IPS DF 4.7 (cell line): Measurements from ENCODE around the gene IZUMO1.

ENCODE experiments used
- DNase-seq: peaks from one replicate; pipeline ENCODE4 v3.0.0-alpha.2; 2013; ENCODE audit warnings: low spot score; ENCODE audit errors: extremely low read depth

The IZUMO1 gene

DNA sequence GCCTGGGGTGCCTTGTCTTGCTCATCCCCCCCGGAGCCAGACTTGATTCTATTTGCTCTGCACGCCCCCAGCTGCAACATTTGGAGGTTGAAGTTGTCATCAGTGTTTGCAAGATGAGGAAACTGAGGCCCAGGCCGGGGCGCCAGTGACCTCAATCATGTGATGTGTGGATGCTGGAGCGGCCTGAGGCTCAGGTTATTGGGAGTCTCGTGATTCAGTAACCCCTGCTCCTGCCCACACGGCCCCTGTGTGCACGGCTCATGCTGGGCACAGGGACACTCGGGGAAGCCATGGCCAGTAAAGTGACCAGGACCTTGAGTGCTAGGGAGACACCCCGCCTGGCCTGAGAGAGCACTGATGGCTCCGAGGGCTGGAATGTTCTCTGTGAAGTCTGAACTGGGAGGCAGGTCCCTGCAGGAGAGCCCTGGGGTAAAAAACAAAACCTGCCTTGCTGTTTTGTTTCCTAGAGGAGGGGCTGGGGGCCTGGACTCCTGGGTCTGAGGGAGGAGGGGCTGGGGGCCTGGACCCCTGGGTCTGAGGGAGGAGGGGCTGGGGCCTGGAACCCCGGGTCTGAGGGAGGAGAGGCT, 10.5 kb upstream of the IZUMO1 start:
- no peak for DNase-seq

DNA sequence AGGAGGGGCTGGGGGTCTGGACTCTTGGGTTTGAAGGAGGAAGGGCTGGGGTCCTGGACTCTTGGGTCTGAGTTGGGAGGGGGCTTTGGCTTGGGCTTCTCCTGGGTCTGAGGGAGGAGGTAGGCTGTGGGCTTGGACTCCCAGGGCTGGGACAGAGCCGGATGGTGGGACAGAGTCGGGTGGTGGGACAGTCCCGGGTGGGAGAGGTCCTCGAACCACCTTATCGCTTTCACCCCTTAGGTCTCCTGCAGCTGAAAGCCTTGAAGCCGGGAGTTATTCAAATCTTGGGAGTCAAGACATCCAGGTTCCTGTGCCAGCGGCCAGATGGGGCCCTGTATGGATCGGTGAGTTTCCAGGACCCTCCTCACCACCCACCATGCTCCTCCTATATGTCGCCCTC, 10.0 kb upstream of the IZUMO1 start:
- DNase-seq: no peak

DNA sequence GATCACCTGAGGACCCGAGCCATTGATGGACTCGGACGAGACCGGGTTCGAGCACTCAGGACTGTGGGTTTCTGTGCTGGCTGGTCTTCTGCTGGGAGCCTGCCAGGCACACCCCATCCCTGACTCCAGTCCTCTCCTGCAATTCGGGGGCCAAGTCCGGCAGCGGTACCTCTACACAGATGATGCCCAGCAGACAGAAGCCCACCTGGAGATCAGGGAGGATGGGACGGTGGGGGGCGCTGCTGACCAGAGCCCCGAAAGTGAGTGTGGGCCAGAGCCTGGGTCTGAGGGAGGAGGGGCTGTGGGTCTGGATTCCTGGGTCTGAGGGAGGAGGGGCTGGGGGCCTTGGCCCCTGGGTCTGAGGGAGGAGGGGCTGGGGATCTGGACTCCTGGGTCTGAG, 9.5 kb upstream of the IZUMO1 start:
- DNase-seq: no peak

DNA sequence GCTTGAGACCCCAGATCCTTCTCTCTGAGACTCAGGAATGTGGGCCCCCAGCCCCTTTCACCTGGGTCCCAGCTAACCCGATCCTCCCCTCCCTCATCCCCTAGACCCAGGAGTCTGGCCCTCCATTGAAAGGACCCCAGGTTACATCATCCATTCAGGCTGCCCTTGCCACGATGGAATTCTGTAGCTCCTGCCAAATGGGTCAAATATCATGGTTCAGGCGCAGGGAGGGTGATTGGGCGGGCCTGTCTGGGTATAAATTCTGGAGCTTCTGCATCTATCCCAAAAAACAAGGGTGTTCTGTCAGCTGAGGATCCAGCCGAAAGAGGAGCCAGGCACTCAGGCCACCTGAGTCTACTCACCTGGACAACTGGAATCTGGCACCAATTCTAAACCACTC, 9.1 kb upstream of the IZUMO1 start:
- DNase-seq: no peak

DNA sequence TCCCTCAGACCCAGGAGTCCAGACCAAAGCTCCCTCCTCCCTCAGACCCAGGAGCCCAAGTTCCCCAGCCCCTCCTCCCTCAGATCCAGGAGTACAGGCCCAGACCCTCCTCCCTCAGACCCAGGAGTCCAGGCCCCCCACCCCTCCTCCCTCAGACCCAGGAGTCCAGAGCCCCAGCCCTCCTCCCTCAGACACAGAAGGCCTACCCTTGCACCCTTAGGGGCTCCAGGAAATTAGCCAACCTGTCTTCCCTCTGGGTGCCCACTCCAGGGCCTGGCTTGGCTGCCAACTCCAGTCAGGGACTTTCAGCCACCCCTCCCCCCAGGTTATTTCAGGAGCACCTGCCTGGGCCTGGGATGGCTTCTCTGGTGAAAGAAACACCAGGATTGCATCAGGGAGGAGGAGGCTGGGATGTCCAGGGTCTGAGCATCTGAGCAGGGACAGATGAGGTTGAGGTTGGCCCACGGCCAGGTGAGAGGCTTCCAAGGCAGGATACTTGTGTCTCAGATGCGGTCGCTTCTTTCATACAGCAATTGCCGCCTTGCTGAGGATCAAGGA, 8.5 kb upstream of the IZUMO1 start, which contains the start of gene FGF21:
Gene FGF21, plus strand, starts transcription at position 441 of the 558 bp plus-strand sequence. CDS start 713 bp downstream, outside the sequence.
- no peak for DNase-seq

DNA sequence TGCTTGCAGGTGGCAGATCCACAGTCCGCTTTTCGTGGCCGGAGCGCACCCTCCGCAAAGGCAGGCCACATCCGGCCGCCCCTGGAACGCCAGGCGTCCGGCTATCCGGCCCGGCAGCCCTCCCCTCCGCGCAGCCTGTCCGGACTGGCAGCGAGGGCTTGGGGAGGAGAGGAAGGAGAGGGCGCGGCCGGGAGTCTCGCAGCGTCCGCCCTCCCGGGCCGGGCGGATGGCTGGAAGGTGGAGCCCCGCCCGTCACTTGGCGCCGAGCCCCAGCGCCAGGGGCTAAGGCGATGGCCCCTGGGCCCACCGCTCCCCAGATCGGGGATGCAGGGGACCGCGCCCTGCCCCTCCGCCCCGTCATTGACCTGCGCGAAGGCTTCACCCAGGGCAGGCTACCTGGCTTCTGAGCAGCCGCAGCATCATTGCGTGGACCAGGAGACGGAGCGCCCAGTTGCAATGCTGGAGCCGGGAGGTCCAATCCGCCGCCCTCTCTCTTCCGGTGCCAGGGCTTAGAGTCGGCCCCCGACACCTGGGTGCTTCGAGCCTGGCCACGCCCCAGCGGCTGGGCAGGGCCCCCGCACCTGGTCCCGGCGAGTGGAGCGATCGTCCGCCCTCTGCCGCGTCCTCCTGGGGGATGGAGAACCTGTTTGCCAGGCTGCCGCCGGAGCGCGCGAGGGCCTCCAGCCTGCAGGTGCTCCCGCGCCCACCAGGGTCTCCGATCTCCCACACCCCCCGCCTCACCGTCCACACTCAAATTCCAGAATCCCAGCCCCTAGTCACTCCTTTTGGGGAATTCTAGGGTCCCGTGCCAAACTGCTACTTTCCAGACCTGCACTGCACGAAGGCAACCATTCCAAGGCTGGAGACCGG, 6.0 kb upstream of the IZUMO1 start, which contains the start of gene FUT1:
Gene FUT1, minus strand, starts transcription at position 146 of the 870 bp plus-strand sequence. CDS start 1,360 bp downstream, outside the sequence.
- no peak for DNase-seq

DNA sequence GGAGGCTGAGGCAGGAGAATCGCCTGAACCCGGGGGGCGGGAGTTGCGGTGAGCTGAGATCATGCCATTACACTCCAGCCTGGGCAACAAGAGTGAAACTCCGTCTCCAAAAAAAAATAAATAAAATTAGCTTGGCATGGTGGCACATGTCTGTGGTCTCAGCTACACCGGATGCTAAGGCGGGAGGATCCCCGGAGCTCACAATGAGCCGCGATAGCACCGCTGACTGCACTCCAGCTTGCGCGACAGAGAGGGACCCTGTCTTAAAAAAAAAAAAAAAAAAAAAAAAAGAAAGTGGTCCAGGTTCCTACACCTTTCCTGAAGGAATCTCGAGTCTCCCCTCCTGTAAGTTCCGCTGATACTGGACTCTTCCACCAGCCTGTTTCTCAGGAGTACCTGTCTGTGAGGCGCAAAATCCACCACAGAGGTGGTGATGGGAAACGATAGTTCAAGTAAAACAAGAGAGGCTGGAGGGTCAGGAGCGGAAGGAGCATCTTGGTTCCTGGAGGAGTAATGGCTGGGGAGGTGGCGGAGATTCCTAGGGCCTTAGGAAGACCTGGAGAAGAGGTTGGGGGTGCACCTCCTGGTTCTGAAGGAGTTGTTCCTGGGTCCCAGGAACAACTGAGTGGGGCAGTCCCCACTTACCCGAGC, 5.3 kb upstream of the IZUMO1 start:
- no peak for DNase-seq

DNA sequence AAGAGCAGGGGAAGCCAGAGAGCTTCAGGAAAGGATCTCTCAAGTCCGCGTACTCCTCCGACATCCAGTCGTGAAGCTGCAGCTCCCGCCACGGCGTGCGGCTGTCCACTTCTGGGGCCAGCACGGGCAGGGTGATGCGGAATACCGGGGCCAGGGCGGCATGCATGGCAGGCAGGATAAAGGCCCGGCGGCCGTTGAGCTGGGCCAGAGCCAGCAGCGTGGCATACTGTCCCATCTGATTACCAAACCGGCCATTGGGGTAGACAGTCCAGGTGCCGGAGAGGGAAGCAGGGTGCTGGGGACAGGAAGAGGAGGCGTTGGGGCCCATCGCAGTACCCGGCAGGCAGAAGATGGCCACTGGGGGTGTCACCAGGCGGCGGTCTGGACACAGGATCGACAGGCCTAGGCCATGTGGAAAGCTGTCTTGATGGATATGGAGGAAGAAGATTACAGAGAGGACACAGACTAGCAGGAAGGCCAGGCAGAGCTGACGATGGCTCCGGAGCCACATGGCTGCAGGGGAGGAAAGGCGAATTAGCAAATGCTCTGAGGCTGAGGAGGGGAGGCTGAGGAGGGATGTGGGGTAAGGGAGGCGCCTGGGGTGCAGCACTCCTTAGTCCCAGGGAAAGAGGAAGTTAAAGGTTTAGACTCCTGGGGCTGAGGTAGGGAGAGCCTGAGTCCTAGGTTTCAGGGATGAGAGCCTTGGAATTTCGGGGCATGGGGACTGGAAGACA, 4.2 kb upstream of the IZUMO1 start:
- DNase-seq: no peak

DNA sequence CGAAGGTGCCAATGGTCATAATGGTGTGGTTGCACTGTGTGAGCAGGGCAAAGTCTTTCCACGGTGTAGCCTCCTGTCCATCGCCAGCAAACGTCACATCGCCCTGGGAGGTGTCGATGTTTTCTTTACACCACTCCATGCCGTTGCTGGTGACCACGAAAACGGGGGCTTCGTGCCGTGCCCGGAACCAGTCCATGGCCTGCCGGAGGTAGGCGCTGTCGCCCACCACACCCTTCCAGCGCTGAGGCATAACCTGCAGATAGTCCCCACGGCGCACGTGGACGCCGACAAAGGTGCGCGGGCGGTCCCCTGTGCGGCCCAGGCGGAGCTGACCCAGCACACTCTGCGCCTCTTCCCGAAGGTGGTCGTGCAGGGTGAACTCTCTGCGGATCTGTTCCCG, 3.6 kb upstream of the IZUMO1 start:
- DNase-seq: no peak

DNA sequence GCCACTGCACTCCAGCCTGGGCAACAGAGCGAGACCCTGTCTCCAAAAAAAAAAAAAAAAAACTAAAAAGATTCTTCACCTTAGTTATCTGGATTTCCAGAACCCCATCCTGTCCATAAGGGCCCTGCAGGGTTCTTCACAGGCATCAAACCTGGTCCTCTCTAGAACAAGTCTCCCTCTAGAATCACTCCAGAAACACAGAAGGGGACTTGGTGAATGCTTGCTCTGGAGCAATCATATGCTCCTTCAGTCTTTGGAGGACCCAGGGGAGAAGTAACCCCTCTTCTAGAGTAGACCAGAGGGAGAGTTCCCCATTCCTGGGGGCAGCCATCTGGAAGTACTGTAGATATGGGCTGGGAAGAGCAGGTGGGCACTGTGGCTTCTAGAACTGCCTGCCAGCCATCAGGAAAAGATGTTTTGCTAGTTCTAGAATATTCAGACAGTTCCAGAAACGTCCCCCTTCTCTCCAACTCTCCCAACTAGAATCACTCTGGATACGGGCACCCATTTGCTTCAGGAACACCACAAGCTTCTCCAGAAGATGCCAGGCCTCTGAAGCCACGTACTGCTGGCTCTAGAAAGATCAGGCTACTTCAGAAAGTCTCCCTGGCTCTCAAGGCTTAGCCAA, 3.0 kb upstream of the IZUMO1 start:
- DNase-seq: no peak

DNA sequence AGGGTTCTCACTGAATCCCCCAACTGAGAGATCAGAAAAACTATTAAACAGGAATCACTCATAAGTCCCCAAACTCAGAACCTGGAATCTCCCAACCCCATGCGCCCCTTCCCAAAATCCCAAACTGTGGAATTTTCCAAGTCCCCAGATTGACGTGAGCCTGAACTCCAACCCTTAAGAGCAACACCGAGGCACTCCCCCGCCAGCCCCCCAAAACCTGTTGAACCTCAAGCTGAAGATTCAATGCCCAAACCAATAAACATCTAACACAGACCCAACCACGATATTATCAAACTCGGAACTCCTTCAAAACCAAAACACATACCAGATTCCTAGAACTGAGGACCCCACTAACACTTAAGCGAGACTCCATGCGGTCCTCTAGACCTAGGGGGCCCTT, 599 bp downstream of the IZUMO1 start:
- DNase-seq: no peak

DNA sequence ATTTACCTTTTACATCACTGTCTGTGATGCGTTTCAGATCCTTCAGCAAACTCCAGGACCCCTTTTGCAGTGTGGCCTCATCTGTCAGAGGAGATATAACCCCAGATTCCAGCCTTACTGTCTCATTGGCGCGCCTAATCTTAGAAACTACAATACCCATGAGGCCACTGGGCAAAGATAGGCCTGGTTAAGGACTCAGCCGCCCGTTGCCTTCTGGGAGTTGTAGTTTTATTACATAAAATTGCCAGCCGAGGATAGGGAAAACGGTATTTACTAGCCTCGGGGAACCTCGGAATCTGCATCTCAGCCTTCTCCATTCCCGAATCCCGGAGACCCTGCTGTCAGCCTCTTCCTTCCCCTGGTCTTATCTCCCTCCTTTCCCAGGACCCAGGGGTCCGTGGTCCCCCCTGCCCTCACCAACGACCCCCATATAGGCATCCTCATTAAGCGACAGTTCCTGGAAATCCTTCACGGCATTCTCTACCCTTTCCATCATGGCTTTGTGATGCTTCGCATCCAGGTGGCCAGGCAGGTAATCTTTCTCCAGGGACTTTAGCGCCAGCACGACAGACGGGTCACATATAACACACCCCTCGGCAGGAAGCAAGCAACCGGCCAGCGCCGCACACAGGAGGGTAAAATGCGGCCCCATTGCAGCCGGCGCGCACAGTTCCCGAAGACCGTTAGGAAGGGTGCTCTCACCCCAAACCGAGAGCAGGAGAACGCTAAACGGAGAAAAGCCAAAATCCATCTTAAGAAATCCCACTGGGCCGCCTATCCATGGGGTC, 1.3 kb downstream of the IZUMO1 start:
- DNase-seq: no peak

DNA sequence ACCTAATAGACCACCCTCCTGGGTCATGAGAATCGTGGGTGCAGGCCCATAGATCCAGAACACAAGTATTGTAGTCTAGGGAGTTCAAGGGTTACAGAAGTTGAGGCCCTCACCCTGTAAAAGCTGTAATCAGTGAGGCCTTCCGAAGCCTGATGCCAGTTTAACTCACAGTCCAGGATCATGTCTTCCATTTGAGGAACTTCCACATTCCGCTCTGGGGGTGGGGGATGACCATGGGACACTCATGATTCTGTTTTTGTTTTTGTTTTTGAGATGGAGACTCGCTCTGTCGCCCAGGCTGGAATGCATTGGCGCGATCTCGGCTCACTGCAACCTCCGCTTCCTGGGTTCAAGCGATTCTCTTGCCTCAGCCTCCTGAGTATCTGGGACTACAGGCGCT, 4.6 kb downstream of the IZUMO1 start:
- no peak for DNase-seq

DNA sequence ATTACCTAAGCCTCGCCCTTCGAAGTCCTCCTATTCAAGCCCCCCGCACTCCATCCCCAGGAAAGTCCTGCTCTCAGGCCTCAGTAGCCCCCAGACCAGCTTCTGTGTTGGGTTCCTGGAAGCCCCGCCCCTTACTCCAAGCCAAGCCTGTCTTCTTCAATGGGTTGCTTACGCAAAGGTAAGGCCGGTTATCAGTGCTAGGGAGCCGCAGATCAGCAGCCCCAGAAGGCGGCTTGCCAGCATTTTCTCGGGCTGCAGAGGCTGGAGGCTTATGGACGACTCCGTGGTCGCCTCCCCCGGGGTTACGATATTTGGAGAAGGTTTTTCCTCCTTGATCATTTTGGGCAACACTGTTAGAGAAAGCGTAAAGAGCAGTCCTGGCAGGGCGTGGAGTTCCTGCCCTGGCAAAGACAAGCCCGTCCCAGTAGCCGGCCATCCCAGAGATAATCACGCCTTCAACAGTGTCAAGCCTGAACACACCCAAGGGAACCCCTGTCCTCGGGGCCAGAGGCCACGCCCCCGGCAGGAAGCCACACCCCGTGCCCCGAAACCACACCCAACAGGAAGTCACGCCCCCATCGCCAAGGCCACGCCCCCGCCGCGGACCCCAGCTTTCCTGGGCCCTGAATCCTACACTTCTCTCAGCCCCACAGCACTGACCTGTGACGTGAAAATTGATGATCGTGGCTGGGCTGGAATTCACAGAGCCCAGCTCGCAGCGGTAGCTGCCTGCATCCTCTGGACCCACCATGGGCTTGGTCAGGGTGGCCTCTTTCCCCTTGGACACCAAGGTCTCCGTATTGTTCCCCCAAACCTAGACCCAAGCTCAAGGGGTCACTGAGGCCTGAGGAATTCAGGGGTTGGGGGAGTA, 5.3 kb downstream of the IZUMO1 start:
- no peak for DNase-seq

DNA sequence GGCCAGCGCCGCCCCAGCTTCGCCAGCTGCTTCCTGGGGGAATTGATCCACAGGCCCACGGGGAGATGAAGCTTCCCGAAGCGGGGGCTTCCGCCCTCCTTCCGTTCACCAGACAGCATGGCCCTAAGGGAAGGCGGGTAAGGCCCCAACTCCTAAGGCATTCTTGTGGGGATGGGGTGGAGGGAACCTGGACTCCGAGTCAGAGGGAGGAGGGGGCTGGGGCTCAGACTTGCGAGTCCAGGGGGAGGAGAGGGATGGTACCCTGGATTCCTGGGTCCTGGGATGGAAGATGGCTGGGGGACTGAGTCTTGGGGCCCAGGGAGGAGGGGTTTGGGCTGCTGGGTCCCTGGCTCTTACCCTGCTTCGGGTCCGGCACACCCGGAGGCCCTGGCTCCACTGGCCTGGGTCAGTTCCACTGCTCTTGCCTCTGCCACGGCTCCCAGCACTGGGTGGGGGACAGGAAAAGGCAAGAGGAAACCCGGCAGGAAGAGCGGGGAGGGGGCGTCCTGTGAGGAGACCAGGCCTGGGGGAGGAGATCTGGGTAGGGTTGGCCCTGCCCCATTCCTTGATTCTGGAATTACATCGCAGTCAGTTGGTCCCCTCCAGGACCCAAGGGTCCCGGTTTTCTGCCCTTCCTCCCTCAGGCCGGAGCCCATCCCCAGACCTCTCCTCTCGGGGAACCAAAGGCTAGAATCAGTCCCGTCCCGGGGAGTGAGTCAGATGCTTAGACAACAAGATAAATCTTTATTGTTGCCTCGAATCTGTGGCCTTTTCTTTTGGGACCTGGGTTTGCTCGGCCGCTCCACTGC, 6.3 kb downstream of the IZUMO1 start, which contains the start of gene RASIP1:
Gene RASIP1, minus strand, starts transcription at position 447 of the 809 bp plus-strand sequence. Its CDS starts 328 bp downstream, at position 119.
- no peak for DNase-seq

DNA sequence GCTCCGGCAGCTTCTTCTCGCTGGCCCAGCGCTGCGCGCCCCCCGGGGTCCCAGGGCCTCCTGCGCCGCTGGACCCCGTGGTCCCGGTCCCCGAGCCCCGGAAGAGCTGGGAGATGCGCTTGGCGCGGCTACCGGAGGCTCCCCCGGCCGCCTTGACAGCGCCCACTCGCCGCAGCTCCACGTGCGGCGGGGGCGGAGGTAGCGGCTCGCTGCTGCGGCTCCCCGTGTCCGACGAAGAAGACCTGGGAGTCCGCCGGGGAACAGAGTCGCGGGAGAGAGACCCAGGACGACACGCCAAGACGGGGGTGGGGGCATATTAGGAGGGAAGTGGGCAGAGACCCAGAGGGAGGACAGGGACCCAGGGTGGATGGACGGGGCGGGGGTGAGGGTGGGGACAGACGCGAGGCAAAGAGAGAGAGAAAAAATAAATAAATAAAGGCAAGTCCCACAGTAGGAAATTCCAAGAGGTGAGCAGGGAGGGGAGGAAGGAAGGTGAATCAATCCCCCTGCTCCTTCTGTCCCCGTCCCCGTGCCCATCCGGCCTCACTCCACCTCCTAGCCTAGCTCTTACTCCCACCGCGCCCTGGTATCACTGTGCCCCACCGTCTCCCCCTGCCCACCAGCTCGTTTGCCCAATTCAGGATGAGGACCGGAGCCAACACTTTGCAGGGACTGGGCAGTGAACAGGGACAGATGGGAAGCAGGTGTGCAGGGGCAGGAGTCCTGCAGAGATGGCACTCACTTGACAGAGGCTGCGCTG, 7.1 kb downstream of the IZUMO1 start:
- no peak for DNase-seq
